Fibroblast of pulmonary artery (primary cell): ENCODE measurements around the gene QKI.
"Not testable (repeated sequence)": the region's sequence is repeated elsewhere in the genome, so short reads cannot be mapped to it uniquely, and the experiment has no call there.

Experiments
- DNase-seq: peaks from one replicate; pipeline ENCODE4 v3.0.0-alpha.2; 2010; ENCODE audit warnings: low read depth
- H3K4me3 ChIP-seq: replicated peaks from 2 replicates; pipeline ENCODE4 v1.5.1; 2011; ENCODE audit warnings: low read depth, mild to moderate bottlenecking, control low read depth, low read length, moderate library complexity
- TF ChIP-seq, protein P1 (sequence below): IDR thresholded peaks from 2 replicates; pipeline ENCODE4 v1.5.1; 2011; ENCODE audit warnings: mild to moderate bottlenecking, control low read depth, low read length, inconsistent platforms; ENCODE audit errors: missing control alignments

The QKI gene

DNA sequence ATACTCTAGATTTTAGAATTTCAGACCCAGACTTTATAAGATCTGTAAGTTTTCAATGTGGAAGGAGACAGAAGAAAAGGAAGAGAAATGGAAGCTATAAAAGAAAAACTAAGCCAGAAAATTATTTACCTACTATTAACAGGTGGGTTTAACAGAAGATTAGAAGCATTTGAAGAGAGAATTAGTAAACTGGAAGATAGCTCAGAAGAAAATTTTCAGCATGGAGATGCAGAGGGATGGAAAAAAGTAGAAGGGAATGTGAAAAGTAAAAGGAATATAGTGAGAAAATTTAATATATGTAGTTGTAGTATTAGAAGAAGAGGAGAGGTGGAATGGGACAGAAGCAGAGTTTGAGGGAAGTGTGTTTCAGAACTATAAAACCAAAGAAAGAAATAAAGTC, 56.1 kb downstream of the QKI start:
- TF ChIP-seq, protein P1, sequence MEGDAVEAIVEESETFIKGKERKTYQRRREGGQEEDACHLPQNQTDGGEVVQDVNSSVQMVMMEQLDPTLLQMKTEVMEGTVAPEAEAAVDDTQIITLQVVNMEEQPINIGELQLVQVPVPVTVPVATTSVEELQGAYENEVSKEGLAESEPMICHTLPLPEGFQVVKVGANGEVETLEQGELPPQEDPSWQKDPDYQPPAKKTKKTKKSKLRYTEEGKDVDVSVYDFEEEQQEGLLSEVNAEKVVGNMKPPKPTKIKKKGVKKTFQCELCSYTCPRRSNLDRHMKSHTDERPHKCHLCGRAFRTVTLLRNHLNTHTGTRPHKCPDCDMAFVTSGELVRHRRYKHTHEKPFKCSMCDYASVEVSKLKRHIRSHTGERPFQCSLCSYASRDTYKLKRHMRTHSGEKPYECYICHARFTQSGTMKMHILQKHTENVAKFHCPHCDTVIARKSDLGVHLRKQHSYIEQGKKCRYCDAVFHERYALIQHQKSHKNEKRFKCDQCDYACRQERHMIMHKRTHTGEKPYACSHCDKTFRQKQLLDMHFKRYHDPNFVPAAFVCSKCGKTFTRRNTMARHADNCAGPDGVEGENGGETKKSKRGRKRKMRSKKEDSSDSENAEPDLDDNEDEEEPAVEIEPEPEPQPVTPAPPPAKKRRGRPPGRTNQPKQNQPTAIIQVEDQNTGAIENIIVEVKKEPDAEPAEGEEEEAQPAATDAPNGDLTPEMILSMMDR: no peak
- DNase-seq: no peak
- no peak overlapping the region for H3K4me3 ChIP-seq

DNA sequence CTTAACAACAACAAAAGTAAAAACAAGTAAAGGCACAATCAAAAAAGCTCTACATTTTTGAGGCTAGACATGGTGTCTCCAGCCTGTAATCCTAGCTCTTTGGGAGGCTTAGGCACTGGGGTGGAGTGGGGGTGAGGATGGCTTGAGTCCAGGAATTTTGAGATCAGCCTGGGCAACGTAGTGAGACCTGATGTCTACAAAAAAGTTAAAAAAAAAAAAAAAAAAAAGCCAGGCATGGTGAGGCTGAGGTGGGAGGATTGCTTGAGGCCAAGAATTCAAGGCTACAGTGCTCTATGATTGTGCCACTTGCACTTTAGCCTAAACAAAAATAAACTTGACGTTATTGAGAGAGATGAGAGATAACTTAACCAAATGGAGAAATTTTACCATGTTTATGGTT, 60.1 kb downstream of the QKI start:
- DNase-seq: no peak
- no peak overlapping the region for H3K4me3 ChIP-seq
- TF ChIP-seq, protein P1: no peak

DNA sequence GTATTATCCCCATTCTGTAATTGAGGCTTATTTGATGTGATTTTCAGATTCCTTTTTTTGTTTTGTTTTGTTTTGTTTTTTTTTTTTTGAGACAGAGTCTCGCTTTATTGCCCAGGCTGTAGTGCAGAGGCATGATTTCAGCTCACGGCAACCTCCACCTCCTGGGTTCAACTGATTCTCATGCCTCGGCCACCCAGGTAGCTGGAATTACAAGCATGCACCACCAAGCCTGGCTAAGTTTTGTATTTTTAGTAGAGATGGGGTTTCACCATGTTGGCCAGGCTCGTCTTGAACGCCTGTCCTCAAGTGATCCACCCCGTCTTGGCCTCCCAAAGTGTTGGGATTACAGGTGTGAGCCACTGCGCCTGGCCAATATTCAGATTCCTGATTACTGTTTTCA, 62.4 kb downstream of the QKI start:
- not testable (repeated sequence) for DNase-seq, H3K4me3 ChIP-seq

DNA sequence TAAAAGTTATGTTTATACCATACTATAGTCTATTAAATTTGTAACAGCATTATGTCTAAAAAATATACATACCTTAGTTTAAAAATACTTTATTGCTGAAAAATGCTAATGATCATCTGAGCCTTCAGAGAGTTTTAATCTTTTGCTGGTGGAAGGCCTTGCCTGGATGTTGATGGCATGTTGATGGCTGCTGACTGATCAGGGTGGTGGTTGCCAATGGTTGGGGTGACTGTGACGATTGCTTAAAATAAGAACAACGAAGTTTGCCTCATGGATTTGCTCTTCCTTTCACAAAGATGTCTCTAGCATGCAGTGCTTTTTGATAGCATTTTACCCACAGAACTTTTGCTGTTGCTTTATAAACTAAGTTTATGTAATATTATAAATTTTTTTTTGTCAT, 68.6 kb downstream of the QKI start:
- no peak overlapping the region for H3K4me3 ChIP-seq
- TF ChIP-seq, protein P1: no peak
- DNase-seq: no peak

DNA sequence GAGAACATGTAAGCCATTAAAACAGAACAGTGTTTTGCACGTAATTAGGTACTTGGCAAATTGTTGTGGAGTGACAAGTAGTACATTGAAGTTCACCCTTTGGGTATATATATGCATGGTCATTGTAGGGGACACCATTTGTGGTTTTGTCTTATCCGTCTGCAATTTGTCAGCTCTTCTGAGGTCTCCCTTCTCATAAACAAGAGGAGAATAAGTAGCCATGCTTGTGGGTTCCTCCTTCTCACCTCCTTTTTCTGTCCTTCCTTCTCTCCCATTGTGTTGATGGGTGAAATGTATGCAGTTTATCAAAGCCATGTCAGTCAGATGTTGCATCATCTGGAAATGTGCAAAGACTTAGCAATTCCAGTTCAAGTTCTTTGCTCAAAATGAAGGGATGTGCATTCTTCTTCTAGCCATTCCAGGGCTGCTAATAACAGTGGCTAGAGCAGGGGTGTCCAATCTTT, 70.9 kb downstream of the QKI start:
- peak; percentile 57 for DNase-seq
- no peak overlapping the region for H3K4me3 ChIP-seq
- TF ChIP-seq, protein P1: no peak

DNA sequence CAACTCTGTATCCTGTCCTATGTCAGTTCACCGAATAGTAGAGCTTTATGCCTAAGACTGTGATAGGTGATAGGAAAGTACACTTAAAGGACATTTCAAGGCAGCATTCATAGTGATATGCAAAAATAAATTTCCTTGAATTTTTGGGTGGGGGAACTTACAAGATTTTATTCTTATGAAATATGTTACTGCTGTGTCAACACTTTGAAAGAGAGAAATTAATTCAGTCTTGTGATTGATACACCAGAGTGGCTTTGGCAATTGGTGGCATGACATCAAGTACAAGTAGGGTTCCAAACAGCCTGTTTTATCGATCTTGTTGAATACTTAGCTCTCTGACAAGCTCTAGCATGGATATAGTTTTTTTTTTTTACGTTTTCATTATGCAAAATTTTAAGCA, 72.3 kb downstream of the QKI start:
- TF ChIP-seq, protein P1: no peak
- no peak overlapping the region for H3K4me3 ChIP-seq
- DNase-seq: no peak

DNA sequence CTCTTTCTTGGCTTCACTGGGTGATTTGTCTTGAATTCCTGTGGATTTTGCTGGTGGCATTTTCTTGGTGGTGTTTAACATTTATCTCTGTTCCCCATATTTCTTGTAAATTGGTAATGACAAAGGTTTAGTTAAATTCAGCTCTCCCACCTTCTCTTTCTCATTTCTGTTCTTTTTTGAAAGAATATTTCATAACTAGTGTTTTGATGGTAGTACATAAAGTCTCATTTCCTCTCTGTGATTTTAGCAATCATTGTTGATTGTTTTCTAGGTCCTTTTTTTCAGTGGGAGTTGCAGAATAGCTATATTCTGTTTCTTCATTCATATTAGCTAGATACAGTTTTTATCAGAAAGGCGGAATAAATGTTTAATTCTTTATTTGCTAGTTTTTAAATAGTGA, 73.1 kb downstream of the QKI start:
- DNase-seq: peak; percentile 18
- TF ChIP-seq, protein P1: no peak

DNA sequence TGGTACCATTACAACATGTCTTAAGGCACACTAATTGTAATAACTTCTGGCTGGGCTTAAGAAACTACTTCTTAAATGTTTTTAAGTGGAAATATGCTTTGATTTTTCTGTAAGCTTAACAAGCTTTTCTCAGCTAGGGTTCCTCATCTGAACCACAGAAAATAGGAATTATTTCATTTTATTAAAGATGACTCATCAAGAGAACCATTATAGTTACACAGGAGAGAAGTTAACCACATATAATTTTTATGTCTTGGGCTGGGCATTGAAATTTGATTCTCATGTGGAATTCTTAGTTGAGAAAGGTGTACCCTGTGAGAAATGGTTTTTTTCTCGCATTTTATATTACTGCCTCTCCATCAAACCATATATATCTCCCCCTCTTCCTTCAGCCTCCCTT, 75.1 kb downstream of the QKI start:
- H3K4me3 ChIP-seq: no peak overlapping the region
- no peak for DNase-seq
- TF ChIP-seq, protein P1: no peak

More for the DNA sequence above, 73.1 kb downstream of the QKI start:
- no peak overlapping the region for H3K4me3 ChIP-seq
